Muscle of arm (tissue), 12 donors: ENCODE results near the gene GPATCH8. TPM values are rescaled to one million over a fixed set of nuclear protein-coding genes. Genes with fewer than 3 reads are reported as not detected.
A peak's percentile ranks its signal among the peaks of the same experiment; 100 is the strongest.

Source experiments
- DNase-seq: peaks from one replicate; pipeline ENCODE4 v3.0.0-alpha.2; 2013
- polyA plus RNA-seq, 12 donors: library from polyadenylated mRNA; unstranded; fragments of 120-200 nt; gene quantifications; one replicate each; pipeline ENCODE4 v1.2.1, GENCODE V29; 2013; ENCODE audit not compliant: insufficient read length in 12 of 12

GPATCH8 gene
- polyA plus RNA-seq, 12 donors: 24.6 to 49.4 (median 34.6) TPM; not detected in 1

DNA sequence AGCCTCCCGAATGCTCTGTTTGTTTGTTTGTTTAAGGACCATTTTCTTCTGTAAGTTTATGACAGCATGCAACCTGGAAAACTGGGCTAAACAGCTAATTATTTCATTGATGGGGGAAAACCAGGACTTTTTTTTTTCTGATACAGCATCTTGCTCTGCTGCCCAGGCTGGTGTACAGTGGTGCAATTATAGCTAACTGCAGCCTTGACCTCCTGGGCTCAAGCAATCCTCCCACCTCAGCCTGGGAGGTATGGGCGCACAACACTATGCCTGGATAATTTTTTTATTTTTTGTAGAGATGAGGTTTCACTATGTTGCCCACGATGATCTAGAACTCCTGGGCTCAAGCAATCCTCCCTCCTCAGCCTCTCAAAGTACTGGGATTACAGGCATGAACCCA is 37.3 kb downstream of the GPATCH8 start:
- no peak for DNase-seq

DNA sequence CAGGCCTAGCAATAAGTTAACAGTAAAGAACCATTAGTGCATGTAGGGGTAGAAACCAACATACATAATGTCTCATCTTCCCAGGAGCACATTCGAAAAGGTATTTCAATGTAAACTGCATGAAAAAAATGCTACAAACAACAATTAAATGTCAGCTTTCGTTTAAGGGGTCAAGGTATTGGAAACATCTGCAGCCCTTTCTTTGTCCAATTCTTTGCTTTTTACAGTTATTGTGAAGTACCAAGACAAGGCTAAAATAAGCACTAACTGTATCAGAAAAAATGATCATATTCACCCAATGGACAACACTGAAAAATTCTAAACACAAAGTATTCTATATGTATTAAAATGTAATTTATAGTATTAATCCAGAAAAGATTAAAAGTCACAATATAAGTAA is 37.9 kb downstream of the GPATCH8 start:
- no peak for DNase-seq

DNA sequence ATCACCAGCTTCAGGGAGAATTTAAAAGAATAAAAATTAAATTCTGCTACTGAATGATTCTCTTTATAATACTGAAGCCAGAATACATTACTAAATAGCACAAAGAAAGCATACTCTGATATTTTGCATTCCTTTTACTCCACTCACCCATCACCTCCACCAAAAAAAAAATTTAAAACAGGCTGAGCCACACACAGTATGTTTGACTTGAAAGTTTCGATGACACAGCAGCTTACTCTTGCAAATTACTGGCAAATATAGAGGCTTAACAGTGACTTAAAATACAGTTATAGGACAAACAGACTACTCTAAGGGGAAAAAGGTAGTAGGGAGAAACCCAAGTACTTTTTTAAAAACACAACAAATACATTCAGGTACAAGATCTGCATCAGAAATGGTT is 39.2 kb downstream of the GPATCH8 start:
- no peak for DNase-seq

DNA sequence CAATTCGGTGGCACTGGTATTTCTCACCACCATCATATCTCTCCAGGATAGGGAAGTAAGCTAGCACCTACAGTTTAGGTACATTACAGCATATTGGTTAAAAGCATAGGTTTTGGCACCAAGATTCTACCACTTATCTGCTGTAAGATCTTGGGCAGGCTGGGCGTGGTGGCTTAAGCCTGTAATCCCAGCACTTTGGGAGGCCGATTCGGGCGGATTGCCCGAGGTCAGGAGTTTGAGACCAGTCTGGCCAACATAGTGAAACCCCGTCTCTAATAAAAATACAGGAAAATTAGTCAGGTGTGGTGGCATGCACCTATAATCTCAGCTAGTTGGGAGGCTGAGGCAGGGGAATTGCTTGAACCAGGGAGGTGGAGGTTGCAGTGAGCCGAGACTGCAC is 51.4 kb downstream of the GPATCH8 start:
- no peak for DNase-seq

DNA sequence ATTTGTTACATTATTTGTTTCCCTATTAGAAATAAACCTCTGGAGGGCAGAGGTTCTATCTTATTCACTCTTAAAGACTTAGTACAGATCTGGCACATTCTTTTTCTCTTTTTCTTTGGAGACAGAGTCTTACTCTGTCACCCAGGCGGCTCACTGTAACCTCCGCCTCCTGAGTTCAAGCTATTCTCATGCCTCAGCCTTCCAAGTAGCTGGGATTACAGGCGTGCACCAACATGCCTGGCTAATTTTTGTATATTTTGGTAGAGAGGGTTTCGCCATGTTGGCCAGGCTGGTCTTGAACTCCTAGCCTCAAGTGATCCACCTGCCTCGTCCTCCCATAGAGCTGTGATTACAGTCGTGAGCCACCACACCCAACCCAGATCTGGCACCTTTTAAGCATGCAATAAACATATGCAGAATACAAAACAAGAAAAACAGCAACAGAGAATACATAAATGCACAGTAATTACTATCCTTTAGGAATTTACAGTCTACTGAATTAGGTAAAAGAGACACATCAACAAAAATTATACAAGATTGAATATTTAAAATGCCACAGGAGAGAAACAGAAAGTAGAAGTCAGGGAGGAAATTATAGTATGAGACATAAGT is 52.1 kb downstream of the GPATCH8 start:
- DNase-seq: no peak

DNA sequence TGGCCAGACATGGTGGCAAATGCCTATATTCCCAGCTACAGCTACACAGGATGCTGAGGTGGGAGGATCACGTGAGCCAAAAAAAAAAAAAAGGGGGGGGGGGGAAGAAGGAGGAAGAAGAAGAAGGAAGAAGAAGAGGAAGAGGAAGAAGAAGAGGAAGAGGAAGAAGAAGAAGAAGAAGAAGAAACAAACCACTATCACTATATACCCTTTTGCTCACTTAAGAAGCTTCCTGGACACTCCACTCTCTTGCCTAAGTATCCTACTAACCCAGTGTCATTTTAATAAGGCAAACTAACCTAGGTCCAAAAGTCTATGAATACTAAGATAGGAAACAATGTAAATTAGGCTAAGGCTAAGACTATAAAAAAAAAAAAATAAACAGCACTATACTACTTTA is 54.8 kb downstream of the GPATCH8 start:
- no peak for DNase-seq

DNA sequence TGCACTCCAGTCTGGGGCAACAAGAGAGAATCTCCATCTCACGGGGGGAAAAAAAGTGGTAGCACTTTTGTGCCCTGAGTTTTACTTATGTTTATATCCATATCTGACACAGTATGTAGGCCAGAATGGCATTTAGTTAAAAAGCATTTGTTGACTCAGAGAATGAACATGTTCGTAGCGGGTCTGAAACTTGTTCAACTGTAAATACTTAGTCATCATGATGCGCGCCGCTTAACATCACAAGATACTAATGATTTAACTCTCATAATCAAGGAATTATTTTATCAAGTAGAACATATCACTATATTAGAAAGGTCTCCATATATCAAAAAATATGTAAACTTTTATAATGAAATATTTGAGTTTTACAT is 58.5 kb downstream of the GPATCH8 start:
- no peak for DNase-seq

DNA sequence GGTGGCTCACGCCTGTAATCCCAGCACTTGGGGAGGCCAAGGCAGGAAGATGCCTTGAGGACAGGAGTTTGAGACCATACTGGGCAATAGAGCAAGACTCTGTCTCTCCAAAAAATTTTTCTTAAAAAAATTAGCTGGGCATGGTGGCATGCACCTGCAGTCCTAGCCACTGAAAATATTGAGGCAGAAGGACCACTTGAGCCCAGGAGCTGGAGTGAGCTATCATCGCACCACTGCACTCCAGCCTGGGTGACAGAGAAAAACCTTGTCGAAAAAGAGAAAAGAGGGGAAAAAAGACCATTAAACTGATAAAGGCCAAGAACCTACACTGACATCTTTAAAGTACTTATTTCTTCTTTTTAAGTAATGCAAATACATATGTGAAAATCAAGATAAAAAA is 60.4 kb downstream of the GPATCH8 start:
- no peak for DNase-seq

DNA sequence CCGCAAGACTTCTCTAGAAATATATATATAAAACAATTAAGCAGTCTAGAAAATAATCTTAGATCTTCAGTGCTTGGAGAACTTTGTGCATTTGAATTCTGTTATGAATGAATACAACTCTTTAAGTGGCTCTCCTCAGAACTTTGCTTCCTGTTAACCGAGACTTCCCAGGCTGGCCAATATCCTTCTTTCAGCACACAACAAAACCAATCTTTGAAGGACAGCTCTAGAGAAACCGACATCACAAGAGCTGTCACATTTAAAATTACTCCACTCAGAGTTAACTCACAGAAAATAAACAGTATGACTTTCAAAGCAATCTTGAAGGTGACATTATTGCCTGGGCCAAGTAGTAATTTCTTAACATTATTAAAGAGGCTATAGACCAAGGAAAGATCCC is 64.0 kb downstream of the GPATCH8 start:
- no peak for DNase-seq

DNA sequence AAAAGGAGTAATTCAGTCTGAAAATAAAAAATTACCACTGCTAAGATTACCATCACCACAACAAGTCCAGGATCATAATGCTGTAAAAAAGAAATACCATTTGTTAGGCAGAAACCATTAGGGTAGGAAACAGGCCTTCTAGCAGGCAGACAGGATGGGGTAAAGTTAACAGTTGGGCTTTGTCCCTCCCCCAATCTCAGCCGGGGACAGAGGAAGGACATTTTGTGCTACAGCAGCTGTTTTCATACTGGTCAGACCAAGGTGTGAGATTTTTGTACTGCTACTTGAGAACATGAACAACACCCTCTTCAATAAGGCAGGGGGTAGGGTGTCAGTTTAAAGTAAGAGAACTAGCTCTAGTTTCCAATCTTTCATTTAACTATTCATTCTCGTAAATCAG is 64.6 kb downstream of the GPATCH8 start:
- peak; percentile 9 for DNase-seq

DNA sequence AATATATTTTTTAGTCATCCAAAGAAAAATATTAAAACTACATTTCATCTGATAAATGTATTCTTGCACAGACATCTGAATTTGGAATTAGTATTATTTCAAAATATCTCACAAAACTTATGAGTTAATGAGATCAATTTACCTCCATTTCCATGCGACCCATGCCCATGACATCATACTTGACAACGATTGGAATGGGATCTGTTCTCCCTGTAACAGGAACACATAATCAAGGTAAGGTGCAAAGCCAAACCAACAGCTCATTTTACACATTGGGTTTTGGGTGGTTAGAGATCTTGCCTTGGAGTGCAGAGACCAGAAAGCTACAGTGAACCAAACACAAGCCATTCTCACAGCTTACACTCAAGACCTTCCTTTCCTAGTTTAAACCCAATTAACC is 66.9 kb downstream of the GPATCH8 start:
- DNase-seq: no peak

DNA sequence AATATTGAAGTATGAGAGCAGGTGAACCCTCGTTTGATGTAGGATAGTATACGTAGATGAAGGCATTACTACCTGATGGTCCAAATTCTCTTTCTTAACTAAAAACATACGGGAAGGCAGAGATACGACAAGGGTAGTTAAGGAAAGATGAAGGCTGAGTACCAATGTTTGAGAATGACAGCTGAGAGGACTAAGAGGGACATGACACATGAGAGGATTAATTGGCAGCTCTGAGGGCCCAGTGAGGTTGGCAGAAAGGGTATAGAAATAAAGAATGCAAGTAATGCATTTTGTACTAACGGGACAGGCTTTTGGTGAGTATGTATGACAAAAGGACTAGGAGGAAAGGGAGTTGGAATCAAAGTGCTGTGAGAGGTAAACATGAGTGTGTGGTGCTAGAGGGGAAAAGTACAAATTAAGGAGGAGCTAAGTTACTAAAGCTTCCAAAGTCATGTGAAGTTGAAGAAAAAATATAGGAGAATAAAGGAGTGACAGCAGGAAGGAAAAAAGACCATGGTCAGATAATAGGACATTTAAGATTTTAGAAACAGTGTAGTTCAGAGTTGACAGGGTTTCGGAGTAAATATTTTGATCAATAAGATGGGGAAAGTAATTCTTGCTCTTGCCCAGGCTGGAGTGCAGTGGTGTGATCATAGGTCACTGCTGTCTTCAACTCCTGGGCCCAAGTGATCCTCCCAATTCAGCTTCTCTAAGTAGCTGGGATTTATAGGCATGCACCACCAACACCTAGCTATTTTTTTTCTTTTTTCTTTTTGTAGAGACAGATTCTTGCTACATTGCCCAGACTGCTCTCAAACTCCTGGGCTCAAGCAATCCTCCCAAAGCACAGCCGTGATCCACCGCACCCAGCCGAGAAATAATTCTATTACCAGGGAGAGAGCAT is 70.7 kb downstream of the GPATCH8 start:
- no peak for DNase-seq

DNA sequence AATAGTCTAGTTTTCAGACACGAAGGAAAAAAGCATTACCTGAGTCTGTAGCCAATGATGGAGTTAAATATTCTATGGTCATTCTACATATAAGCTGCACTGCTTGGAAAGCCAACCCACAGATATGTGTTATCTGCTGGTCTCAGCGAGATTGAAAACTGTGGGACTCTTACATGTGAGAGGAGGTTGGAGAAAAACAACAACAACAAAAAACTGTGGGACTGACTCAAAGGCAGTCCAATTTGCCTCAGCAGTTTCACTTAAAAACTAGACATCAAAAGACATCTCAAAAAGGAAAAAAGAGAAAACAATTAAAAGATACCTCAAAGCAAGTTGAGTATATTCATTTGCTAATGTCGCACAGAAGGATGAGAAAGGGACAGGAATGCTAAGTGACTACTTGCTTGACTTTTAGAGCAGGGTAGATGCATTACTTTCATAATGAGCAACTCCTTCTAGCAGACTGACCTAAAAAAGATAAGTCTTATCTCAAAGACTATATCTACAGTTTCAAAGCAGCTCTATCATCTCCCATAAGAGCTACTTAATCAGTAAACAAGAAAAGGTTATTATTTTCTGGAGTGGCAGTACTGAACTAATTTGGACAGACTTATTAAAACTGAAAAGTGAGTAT is 78.3 kb downstream of the GPATCH8 start:
- no peak for DNase-seq

DNA sequence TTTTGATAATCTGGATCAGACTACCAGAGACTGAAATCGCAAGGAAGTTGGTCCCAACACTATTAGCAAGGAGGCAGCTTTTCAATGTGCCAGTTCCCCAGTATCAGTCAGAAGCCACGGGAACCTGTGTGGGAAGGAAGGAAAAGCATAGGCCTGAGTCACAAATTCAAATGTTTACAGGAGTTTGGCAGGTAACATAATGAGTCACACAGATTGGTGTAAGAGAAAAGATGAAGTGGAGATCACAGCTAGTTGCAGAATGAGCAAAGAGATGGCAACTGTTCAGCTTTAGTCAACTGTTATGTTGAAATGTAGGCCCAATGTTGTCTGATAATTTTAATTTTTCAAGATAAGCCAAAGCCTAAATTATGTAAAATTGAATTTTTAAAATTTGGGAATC is 85.7 kb downstream of the GPATCH8 start:
- DNase-seq: no peak

DNA sequence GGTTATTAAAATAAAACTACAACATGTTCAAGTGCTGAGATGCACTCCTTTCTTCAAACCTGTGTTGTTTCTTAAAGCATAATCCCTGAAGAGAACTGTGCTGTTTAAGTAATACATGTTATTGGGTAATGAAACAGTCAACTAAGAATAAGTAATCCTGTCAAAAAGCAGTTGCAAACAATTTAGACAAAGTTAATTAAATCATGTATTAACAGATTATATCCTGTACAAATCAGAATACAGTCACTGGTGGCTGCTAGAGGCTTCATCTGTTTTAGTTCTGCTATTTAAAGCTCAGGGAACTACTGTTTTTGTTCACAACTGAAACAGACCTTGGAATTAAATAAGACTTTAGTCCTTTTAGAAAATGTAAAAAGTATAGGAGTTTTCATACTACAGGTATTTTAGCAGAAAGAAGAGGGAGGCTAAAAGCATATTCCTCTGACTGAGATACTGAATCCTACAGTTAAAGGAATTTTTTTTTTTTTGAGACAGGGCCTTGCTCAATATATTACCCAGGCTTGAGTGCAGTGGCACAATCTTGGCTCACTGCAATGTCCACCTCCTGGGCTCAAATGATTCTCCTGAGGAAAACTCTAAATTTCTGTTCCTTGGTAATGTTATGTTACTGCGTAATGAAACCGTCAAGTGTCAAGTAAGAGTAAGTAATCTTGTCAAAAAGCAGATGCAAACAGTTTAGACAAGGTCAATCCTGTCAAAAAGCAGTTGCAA is 86.5 kb downstream of the GPATCH8 start:
- no peak for DNase-seq

DNA sequence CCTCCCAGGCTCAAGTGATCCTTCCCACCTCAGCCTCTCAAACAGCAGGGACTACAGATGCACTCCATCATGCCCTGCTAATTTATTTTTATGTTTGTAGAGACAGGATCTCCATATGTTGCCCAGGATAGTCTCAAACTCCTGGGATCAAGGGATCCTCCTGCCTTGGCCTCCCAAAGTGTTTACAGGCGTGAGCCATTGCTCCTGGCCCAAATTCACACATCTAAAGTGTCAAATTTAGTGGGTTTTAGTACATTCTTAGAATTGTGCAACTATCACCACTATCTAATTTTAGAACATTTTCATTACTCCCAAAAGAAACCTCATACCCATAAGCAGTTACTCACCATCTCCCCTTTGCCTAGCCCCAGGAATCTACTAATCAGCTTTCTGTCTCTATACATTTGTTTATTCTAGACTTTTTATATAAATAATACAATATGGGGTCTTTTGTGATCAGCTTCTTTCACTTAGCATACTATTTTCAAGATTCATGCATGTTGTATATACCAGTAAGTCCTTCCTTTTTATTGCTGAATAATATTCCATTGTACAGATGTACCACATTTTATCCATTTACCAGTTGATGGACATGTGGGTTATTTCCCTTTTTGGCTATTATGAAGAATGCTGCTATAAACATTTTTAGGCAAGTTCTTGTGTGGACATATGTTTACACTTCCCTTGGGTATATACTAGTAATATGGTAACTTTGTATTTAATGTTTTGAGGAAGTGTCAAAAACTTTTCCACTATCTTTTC is 88.6 kb downstream of the GPATCH8 start:
- no peak for DNase-seq

DNA sequence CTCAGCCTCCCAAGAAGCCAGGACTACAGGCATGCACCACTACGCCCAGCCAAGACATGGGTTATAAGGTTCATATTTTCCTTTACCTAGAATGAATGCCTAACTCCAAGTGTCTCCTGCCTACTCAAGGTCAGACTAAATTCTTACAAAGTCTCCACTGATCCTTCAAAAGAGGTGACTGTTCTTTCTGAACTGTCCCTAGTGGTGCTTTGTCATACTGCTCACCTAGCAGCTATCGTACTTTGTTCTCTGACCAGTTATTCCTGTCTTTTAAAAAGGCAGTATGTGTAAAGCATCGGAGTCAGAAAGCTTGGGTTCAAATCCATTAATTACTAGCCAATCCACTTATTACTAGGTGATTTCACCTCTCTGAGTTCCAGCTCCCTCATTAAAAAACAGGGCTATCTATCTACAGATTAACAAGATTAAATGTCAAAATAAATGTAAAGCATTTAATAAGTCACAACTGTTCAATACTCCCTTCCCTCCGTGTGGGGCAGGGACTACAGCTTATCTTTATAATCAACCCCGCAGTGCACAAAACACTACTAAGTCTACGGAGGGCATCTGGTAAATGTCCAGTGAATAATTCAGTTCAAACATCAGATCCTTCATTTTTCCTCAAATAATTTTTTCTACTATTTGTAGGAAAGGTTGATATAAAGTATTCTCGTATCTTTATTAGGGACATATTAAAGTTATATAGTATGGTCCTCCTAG is 93.7 kb downstream of the GPATCH8 start:
- DNase-seq: no peak

DNA sequence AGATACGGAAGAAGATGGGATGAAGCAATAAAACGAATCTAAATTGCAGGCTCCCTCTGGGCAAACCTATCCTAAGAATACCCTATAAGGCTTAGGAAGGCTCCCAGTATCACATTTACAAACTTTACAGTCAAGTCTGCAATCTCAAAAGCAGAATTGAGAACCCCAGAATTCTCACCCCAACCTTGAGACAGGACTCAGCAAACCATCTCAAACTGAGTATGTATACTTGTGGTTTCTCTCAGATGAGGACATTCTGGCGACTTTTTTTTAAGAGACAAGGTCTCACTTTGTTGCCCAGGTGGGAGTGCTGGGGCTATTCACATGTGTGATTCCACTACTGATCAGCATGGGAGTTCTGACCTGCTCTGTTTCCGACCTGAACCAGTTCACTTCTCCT is 94.4 kb downstream of the GPATCH8 start:
- no peak for DNase-seq

DNA sequence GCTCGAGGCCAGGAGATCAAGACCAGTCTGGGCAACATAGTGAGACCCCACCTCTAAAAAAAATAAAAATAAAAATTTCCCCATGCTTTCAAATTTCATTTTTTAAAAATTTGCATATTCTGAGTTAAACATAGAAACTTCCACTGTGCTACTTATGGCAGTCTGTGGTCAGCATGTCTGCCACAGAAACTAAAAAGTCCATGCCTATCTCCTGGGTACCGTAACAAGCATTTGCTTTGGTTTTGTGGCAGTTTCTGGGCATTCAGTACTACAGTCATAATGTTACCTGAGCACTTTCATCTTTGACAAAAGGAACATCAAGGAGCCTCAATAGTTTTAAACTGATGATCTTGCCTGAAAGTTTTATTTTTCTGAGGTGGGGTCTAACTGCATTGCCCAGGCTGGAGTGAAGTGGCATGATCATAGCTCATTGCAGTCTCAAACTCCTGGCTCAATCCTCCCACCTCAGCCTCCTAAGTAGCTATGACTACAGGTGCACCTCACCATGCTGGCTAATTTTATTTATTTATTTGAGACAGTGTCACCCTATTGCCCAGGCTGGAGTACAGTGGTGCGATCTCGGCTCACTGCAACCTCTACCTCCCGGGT is 100.5 kb downstream of the GPATCH8 start:
- no peak for DNase-seq

DNA sequence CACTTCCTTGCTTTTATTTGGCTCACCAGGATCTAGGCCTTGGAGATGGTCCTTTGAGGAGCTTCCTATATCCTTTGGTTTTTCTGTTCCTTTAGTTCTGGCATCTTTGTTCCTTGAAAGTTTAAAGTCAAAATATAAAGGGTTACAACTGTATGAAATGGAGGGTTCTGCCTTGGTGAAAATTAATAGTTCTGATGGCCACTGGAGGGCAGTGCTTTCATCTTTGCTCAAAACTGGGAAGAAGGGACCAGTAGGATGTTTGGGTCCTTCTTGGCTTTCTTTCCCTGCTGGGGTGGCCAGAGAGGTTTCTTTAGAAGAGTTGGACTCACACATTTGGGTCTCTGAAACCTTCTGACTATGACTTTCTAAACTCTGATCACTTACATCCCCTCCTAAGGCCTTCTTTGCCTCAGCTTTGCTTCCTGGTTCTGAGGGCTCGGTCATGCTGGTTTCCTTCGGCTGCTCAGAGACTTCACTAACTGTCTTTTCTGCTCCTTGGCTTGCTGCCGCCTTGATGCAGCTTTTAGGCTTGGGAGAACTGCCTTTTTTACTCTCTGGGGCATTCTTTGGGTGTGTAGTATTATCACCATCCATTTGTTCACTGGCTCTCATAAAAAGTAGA is 102.9 kb downstream of the GPATCH8 start:
- DNase-seq: no peak
